ENCODE data around the gene CARD10. TPM values are rescaled to one million over a fixed set of nuclear protein-coding genes. Genes with fewer than 3 reads are reported as not detected.

Gene CARD10
- total and polyA plus RNA-seq, 2 of the 8 experiments (the other 6 are each of a cell fraction or from before 2014, with no cell fraction given): 13.5 to 14.4 TPM

GRCh38 chr22:37482244-37482643, 37.0 kb downstream of the CARD10 start:
- ChIA-PET POLR2A (ENCODE audit: partially characterized antibody) (no interaction called here), CTCF (ENCODE audit: partially characterized antibody) (interaction anchor here (0.6 to 21.5 kb wide), 6 partner anchors 7 to 275 kb away, joined by 3 to 312 read pairs (median 27); partner anchors contain the start of gene MFNG)
- H3K4me2 ChIP-seq (ENCODE audit: insufficient read depth in 1 of 2, low read depth in 2 of 2, low read length in 2 of 2): no peak overlapping the region
- H2BK5ac ChIP-seq (ENCODE audit: low read depth, low read length): no peak overlapping the region
- H3K36me3 ChIP-seq (ENCODE audit: control insufficient read depth in 2 of 4, insufficient read depth in 4 of 4, low read length in 3 of 4): no peaks in the 10 kb centered on the region
- no peak overlapping the region for H3K4ac ChIP-seq (replicated peaks; ENCODE audit: insufficient read length, low read depth, low read length)
- H4K8ac ChIP-seq (ENCODE audit: extremely low read depth, insufficient read depth, low read length): no peak overlapping the region
- H3K79me1 ChIP-seq (ENCODE audit: low read depth, low read length): no peaks in the 10 kb centered on the region
- H3K23me2 ChIP-seq (ENCODE audit: low read depth, low read length): peaks cover 2% of the 10 kb centered on the region; the same call in 1 of the 2 replicates
- H2AFZ ChIP-seq (ENCODE audit: low read length): no peak overlapping the region
- no peak for FAIRE-seq
- no peak overlapping the region for H3K4me3 ChIP-seq (ENCODE audit: extremely low read depth in 1 of 4, insufficient read depth in 2 of 4, low read depth in 3 of 4, low read length in 4 of 4)
- no peak overlapping the region for H2BK15ac ChIP-seq (ENCODE audit: low read length)
- no peak overlapping the region for H2BK120ac ChIP-seq (replicated peaks; ENCODE audit: low read depth, low read length)
- H3K9me3 ChIP-seq (ENCODE audit: insufficient read depth in 2 of 2, low read depth in 1 of 2, low read length in 1 of 2): no peaks in the 10 kb centered on the region
- TF ChIP-seq TBP (IDR thresholded peaks at IDR 0.05; ENCODE audit: low read depth, low read length): no peak
- no peak for TF ChIP-seq TEAD4 (IDR thresholded peaks at IDR 0.05; ENCODE audit: low read depth, low read length)
- no peak for TF ChIP-seq CBX8 (IDR thresholded peaks at IDR 0.05; ENCODE audit: borderline replicate concordance, low read depth, low read length)
- no peak for TF ChIP-seq GABPA (IDR thresholded peaks at IDR 0.05; ENCODE audit: borderline replicate concordance, insufficient read depth, low read length)
- no peak for TF ChIP-seq PHF8 (conservative IDR thresholded peaks at IDR 0.05; ENCODE audit: low read depth, low read length)
- TF ChIP-seq FOSL1 (IDR thresholded peaks at IDR 0.05; ENCODE audit: insufficient read depth, low read depth, low read length): no peak
- H3K27me3 ChIP-seq (replicated peaks in 1 of 4; ENCODE audit: control insufficient read depth in 3 of 4, extremely low read depth in 1 of 4, insufficient read depth in 3 of 4, low read length in 3 of 4): peaks cover 0 to 4% (median 0%) of the 10 kb centered on the region in 4 experiments; a peak in 1 of 7 replicates
- H4K20me1 ChIP-seq (replicated peaks in 1 of 2; ENCODE audit: control insufficient read depth in 1 of 2, insufficient read depth in 2 of 2, low read length in 2 of 2): peaks cover 0 to 1% of the 10 kb centered on the region in 2 experiments
- no peaks in the 10 kb centered on the region for H3K79me2 ChIP-seq (ENCODE audit: control insufficient read depth in 1 of 2, insufficient read depth in 2 of 2, low read length in 2 of 2)
- no peak overlapping the region for H2BK20ac ChIP-seq (ENCODE audit: low read length)
- no peak overlapping the region for H4K91ac ChIP-seq (replicated peaks; ENCODE audit: insufficient read length, low read length)
- no peak overlapping the region for H2BK12ac ChIP-seq (ENCODE audit: low read depth, low read length)
- no peak overlapping the region for H2AK5ac ChIP-seq (ENCODE audit: low read depth, low read length)
- no peak overlapping the region for H3K9ac ChIP-seq (replicated peaks in 1 of 4; ENCODE audit: extremely low read depth in 1 of 4, low read depth in 3 of 4, low read length in 3 of 4)
- H3K56ac ChIP-seq (replicated peaks; ENCODE audit: insufficient read length, low read depth, low read length): no peak overlapping the region
- no peak overlapping the region for H3K14ac ChIP-seq (ENCODE audit: insufficient read length)
- H3K23ac ChIP-seq (ENCODE audit: insufficient read length): no peak overlapping the region
- DNase-seq (ENCODE audit: low read depth in 1 of 2, low spot score in 2 of 2): no peak
- 95% methylated on average over 9 of the region's 9 CpGs; no CpG with 5 or more reads in 1 of the 2 experiments for WGBS, 2 experiments (ENCODE audit: extremely low coverage in 1 of 2, insufficient coverage in 1 of 2, insufficient read length in 1 of 2, insufficient replicate concordance in 2 of 2, low coverage in 1 of 2, low lambda C conversion rate in 2 of 2, missing lambda C conversion rate in 1 of 2)
- no peak overlapping the region for H3K27ac ChIP-seq (ENCODE audit: low read depth, low read length)
- H4K5ac ChIP-seq (ENCODE audit: insufficient read length, low read depth, low read length): no peak overlapping the region
- no peak overlapping the region for H3K18ac ChIP-seq (ENCODE audit: extremely low read depth, low read length)
- peaks cover 0 to 21% (median 12%) of the 10 kb centered on the region in 4 experiments; a peak in 6 of 7 replicates for H3K4me1 ChIP-seq (replicated peaks in 1 of 4; ENCODE audit: control insufficient read depth in 3 of 4, insufficient read depth in 4 of 4, low read length in 3 of 4)
